OCI-LY3 (cell line): ENCODE data around the gene MGMT.

Experiments used
- EZH2phosphoT487 ChIP-seq: fragments of 200-600 bp; shearing (Covaris generic); IDR thresholded peaks from 2 replicates; pipeline ENCODE4 v1.6.1; 2018; ENCODE audit warnings: antibody characterized with exemption, mixed run types, low read depth
- TF ChIP-seq, protein P1 (sequence below): fragments of 200-600, 300-600 bp; sonication (generic); IDR thresholded peaks from 2 replicates; pipeline ENCODE4 v1.5.1; 2014; ENCODE audit warnings: antibody characterized with exemption, low read length, low read depth

- no peak for TF ChIP-seq EZH2phosphoT487
- TF ChIP-seq, protein P1, sequence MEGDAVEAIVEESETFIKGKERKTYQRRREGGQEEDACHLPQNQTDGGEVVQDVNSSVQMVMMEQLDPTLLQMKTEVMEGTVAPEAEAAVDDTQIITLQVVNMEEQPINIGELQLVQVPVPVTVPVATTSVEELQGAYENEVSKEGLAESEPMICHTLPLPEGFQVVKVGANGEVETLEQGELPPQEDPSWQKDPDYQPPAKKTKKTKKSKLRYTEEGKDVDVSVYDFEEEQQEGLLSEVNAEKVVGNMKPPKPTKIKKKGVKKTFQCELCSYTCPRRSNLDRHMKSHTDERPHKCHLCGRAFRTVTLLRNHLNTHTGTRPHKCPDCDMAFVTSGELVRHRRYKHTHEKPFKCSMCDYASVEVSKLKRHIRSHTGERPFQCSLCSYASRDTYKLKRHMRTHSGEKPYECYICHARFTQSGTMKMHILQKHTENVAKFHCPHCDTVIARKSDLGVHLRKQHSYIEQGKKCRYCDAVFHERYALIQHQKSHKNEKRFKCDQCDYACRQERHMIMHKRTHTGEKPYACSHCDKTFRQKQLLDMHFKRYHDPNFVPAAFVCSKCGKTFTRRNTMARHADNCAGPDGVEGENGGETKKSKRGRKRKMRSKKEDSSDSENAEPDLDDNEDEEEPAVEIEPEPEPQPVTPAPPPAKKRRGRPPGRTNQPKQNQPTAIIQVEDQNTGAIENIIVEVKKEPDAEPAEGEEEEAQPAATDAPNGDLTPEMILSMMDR = no peak
Measured at GRCh38 chr10:129796710-129797420, 329.8 kb downstream of the MGMT start.
